HuH-7 (cell line): ENCODE measurements around the gene SDK1.
A peak's percentile ranks its signal among the peaks of the same experiment; 100 is the strongest.
"Not testable (repeated sequence)": the region's sequence is repeated elsewhere in the genome, so short reads cannot be mapped to it uniquely, and the experiment has no call there.

Source experiments
- DNase-seq: peaks from one replicate; pipeline ENCODE4 v3.0.0; 2011; ENCODE audit warnings: low spot score

SDK1 gene

DNA sequence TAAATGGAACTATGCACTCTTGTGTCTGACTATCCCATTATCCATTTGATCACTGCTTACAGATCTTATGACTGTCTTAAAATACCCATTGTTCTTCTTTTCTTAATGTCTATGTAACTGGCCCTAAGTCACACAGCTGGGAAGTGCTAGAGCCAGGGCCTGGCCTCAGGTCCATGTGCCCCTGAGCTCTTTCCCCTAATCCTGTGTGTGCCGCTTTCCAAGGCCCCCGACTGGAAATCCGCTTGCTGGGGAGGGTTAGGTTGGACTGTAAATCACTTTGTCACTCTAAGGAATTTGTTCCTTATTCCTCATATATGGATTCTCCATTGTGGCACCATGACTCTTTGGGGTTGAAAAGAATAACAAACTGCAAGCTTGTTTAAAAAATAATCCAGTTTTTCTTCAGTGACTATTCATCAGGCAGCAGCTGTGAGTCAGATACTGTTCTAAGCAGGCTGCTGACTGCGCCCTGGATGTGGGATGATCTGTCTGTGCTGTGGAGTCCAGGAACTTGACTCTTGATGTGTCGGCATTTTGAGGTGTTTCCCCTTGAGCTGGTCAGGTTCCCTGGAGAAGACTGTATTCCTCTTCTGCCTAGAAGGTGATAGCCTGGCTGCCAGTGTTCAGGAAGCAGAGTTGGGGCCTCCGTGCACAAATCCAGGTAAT, 236.3 kb downstream of the SDK1 start:
- no peak for DNase-seq

DNA sequence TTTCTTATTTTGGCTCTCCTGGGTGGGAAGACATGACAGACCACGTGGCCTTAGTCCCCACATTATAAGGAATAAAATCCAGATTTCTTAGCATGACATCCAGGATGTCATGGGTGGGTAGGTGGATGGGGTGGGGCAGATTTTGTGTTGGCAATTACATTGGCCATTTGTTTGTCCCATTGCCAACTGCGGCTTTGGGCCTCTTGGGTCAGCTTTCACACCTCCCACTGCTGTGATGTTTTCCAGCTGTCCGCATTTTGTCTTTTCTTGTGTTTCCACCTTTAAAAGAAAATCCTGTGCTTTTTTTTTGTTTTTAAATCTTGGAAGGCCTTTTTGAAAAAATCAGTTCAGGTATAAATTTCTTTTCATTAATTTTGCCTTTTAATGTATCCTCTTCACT, 237.0 kb downstream of the SDK1 start:
- DNase-seq = no peak

GRCh38 chr7:3540456-3541220, 239.6 kb downstream of the SDK1 start:
- DNase-seq = no peak

DNA sequence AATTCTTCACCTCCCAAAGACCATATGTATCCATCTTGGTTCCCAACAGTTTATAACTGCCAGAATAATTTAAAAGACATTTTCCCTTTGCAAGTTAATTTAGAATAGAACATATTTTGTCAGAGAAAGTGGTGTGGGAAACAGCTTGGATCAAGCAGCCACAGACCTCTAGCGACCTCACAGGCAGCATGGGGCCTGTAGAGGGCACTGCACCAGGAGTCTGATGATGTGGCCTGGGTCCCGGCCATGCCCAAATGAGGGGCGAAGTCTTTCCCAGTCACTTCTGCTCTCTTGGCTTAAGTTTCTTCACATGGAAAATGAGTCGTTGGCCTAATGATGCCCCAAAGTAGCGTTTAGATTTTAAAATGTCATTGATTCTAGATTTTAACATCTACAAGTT, 243.2 kb downstream of the SDK1 start:
- DNase-seq = peak; percentile 8

- DNase-seq = no peak
Measured at GRCh38 chr7:3548815-3549214, 247.8 kb downstream of the SDK1 start.

- DNase-seq = no peak
Measured at GRCh38 chr7:3549601-3550000, 248.5 kb downstream of the SDK1 start.

GRCh38 chr7:3551536-3551935, 250.5 kb downstream of the SDK1 start:
- DNase-seq = no peak

DNA sequence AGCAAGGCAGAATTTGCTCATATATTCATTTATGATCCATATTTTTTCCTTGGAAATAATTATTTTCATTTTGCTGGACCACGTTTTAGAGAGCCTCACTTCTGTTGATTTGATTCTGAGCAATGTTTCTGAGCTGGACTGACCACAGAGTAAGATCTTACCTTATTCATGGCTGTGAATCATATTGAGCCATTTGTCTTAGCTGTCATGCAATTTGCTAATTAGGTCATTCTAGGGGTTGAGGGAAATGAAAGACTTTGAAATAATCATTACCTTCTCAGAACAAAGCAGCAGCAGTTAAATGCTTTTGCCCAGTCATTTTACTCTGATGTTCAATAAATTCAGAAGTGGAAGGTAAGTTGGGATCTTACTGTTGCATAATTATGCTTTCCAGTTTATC, 251.4 kb downstream of the SDK1 start:
- DNase-seq = no peak

DNA sequence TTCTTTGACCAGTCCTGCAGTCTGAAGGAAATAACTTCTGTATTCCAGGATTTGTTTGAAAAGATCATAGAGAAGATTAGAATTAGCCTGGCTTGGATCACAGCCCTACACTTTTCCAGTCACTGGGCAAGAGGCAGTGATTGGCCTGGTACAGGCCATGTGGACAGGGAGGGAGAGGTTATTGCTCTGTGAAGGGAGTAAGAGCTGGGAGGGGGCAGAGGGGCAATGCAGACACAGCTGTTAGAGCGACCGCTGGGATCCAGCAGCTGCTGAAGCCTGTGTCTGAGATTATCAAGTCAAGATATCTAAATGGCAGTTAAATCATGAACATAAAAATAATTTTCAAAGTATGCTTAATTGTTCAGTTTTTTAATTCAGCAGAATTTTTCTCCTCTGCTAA, 257.3 kb downstream of the SDK1 start:
- no peak for DNase-seq

GRCh38 chr7:3559278-3559677, 258.2 kb downstream of the SDK1 start:
- no peak for DNase-seq

- DNase-seq = no peak
Measured at GRCh38 chr7:3560495-3560894, 259.4 kb downstream of the SDK1 start.

- DNase-seq = no peak
Measured at GRCh38 chr7:3561932-3562331, 260.9 kb downstream of the SDK1 start.

DNA sequence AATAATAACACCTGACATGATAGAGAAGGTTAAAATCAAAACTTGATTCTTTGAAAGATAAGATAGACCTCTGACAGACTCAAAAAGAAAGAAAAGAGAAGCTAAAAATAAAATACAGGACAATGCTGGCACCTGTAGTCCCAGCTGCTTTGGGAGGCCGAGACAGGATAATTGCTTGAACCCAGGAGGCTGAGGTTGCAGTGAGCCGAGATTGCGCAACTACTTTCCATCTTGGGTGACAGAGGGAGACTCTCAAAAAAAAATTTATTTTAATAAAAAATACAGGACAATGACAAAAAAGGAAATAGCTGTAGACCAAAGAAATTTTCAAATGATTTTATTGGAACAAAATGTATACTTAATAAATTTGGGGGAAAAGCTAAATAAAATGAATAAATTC, 263.2 kb downstream of the SDK1 start:
- no peak for DNase-seq

DNA sequence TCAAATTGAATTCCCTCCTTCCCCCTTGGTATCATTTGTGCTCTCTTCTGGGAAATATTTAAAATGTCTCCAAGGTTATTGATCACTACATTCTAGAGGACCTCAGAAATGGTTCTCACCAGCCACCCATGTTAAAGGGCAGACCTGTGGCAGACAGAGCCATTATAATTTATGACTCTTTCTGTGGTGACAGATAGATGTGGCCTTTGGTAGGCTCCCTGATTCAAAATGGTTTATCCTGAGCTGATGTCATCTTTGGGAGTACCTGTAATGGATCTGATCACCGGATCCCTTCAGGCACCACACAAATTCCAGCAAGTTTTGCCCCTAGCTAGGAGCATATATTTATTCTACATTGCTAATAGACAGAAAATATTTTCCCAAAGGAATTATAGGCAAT, 267.5 kb downstream of the SDK1 start:
- DNase-seq = no peak

DNA sequence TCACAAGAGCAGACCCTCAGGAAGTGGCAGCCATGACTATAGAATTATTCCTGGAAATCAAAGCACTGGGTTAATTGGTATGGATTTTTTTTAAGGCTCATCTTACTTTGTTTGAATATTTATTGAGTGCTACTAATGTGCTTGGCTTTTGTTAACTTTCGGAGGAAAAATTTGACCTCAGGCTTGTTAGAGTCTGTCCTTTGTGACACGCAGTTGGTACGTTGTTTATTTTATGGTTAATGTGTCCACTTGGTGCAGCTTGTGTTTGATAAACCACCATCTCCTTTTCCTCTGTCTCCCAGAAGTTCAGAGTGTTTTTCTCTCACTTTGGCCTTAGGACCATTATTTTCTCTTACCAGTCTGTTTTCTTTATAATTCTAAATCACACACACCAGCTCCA, 268.6 kb downstream of the SDK1 start:
- DNase-seq = no peak

DNA sequence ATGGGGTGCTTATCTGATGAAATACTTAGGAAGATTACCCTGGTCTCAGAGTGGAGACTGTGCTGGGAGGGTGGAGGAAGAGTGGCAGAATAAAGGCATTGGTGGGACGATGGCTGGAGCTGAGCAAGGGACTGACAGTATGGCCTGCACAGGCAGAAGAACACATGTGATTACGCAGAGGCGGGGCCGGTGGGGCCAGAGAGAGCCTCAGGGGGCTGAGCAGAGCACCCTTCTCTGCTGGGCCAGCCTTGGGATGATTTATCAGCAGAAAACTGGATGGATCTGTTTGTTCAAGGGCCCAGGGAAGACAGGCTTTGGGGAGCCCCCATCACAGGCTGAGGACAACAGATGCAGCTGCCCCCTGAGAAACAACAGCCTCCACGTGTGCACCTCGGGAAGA, 272.1 kb downstream of the SDK1 start:
- DNase-seq = no peak

DNA sequence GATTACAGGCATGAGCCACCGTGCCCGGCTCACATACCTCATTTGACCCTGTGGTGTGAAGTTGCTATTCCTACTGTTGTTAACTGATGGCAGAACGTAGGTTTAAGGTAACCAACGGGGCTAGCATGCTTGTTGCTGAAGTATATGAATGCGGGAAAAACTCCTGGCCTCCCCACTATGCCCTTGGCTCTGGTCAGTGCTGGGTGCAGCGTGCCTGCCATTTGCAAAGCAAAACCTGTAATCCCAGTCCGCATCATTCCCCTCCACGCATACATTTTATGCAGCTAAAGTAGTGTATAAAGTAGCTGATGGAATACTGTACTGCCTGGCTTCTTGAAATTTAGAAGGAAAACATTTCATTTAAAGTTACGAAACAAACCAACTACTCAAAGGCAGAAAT, 273.3 kb downstream of the SDK1 start:
- no peak for DNase-seq

- no peak for DNase-seq
Measured at GRCh38 chr7:3575753-3576531, 274.9 kb downstream of the SDK1 start.

GRCh38 chr7:3578399-3578798, 277.3 kb downstream of the SDK1 start:
- no peak for DNase-seq

DNA sequence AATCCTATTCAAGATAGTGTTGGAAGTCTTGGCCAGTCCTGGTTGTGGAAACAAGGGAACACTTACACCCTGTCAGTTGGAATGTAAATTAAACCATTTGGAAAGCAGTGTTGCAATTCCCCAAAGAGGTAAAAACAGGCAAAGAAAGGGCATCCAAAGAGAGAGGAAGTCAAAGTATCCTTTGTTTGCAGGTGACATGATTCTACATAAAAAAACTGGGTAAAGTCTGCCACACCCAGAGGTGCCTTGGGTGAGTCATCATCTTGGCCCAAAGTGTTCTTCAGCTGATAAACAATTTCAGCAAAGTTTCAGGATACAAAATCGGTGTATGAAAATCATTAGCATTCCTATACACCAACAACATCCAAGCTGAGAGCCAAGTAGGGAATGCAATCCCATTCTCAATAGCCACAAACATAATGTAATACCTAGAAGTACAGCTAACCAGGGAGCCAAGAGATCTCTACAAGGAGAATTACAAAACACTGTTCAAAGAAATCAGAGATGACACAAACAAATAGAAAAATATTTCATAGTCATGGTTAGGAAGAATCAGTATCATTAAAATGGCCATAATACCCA, 278.7 kb downstream of the SDK1 start:
- DNase-seq = no peak

DNA sequence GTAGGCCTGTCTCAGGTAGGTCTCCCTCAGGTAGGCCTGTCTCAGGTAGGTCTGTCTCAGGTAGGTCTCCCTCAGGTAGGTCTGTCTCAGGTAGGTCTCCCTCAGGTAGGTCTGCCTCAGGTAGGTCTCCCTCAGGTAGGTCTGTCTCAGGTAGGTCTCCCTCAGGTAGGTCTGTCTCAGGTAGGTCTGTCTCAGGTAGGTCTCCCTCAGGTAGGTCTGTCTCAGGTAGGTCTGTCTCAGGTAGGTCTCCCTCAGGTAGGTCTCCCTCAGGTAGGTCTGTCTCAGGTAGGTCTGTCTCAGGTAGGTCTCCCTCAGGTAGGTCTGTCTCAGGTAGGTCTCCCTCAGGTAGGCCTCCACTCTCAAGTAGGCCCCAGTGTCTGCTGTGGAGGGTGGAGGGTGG, 281.1 kb downstream of the SDK1 start:
- not testable (repeated sequence) for DNase-seq

GRCh38 chr7:3585826-3586225, 284.8 kb downstream of the SDK1 start:
- DNase-seq = no peak

- DNase-seq = no peak
Measured at GRCh38 chr7:3588341-3588740, 287.3 kb downstream of the SDK1 start.
